K562 (cell line): Measurements from ENCODE around the gene PIK3R2. TPM values are rescaled to one million over a fixed set of nuclear protein-coding genes. Genes with fewer than 3 reads are reported as not detected.

Experiments
- ARID2 ChIP-seq: fragments of 450-650 bp; IDR thresholded peaks from 2 replicates; pipeline ENCODE4 v1.6.1; 2017; ENCODE audit warnings: antibody characterized with exemption, mild to moderate bottlenecking
- E4F1 ChIP-seq: fragments of 250-450 bp; sonication (Bioruptor Pico); IDR thresholded peaks from 2 replicates; pipeline ENCODE4 v1.5.0; 2021; ENCODE audit warnings: mild to moderate bottlenecking, borderline replicate concordance
- EP400 ChIP-seq: fragments of 450-650 bp; IDR thresholded peaks from 2 replicates; pipeline ENCODE4 v1.6.1; 2017; ENCODE audit warnings: antibody characterized with exemption, mild to moderate bottlenecking, moderate library complexity
- ETS1 ChIP-seq: conservative IDR thresholded peaks from 2 replicates; pipeline ENCODE4 v1.6.1; 2011; ENCODE audit warnings: low read depth, mild to moderate bottlenecking, low read length; ENCODE audit not compliant: control insufficient read depth
- FOS ChIP-seq: IDR thresholded peaks from 3 replicates; pipeline ENCODE4 v1.6.1; 2011; ENCODE audit not compliant: insufficient read length; ENCODE audit errors: extremely low read depth
- GATA2 ChIP-seq: sonication (generic); formaldehyde crosslinking; IDR thresholded peaks from 2 replicates; pipeline ENCODE4 v1.4.0; 2020; ENCODE audit warnings: mild to moderate bottlenecking, missing genetic modification reagents
- HDAC2 ChIP-seq: fragments of 450-650 bp; IDR thresholded peaks from 2 replicates; pipeline ENCODE4 v1.6.1; 2016; ENCODE audit warnings: mild to moderate bottlenecking
- KLF10 ChIP-seq: fragments of 250-450 bp; sonication (Bioruptor Pico); IDR thresholded peaks from 2 replicates; pipeline ENCODE4 v1.6.1; 2021; ENCODE audit warnings: matching md5 sums
- NEUROD1 ChIP-seq: fragments of 150-350 bp; IDR thresholded peaks from 2 replicates; pipeline ENCODE4 v1.6.1; 2014; ENCODE audit warnings: borderline replicate concordance, low read length, low read depth; ENCODE audit not compliant: partially characterized antibody
- NR4A1 ChIP-seq, 2 experiments: fragments of 250-450 bp in 1 of 2; fragments of 450-650 bp in 1 of 2; sonication (Bioruptor Pico) in 1 of 2; IDR thresholded peaks; 2 replicates each; pipeline versions ENCODE4 v1.4.0 to v1.6.1; 2016 to 2020; ENCODE audit warnings: mild to moderate bottlenecking in 2 of 2, missing compliant biosample characterization in 1 of 2, missing genetic modification characterization in 1 of 2, moderate library complexity in 1 of 2
- PTBP1 ChIP-seq: fragments of 200-400 bp; formaldehyde crosslinking; IDR thresholded peaks from 2 replicates; pipeline ENCODE4 v1.6.1; 2017; ENCODE audit warnings: low read depth, low read length
- SAP30 ChIP-seq: fragments of 200-600 bp; sonication (generic); IDR thresholded peaks from 2 replicates; pipeline ENCODE4 v1.6.1; 2012; ENCODE audit warnings: borderline replicate concordance, low read depth, mild to moderate bottlenecking, moderate library complexity, low read length, control low read depth, inconsistent platforms; ENCODE audit not compliant: insufficient read depth, poor library complexity, severe bottlenecking
- SMARCE1 ChIP-seq: fragments of 450-650 bp; IDR thresholded peaks from 2 replicates; pipeline ENCODE4 v1.7.1; 2016; ENCODE audit warnings: mild to moderate bottlenecking
- THRB ChIP-seq: fragments of 450-650 bp; formaldehyde crosslinking; conservative IDR thresholded peaks from 2 replicates; pipeline ENCODE4 v1.4.0; 2022; ENCODE audit warnings: mild to moderate bottlenecking, missing genetic modification characterization
- ZMIZ1 ChIP-seq, 2 experiments: fragments of 150-350 bp in 1 of 2; IDR thresholded peaks; 2 replicates each; pipeline ENCODE4 v1.6.1; 2012 to 2016; ENCODE audit warnings: low read depth in 2 of 2, low read length in 2 of 2, mild to moderate bottlenecking in 1 of 2, moderate library complexity in 1 of 2
- ZNF639 ChIP-seq, 2 experiments: fragments of 200-800 bp in 1 of 2; sonication (Bioruptor generic) in 1 of 2; sonication (generic) in 1 of 2; formaldehyde crosslinking in 1 of 2; IDR thresholded peaks in 1 of 2; conservative IDR thresholded peaks in 1 of 2; 2 replicates each; pipeline versions ENCODE4 v1.5.0 to v1.6.1; 2016 to 2020; ENCODE audit warnings: missing compliant biosample characterization in 1 of 2, missing genetic modification characterization in 1 of 2, missing genetic modification reagents in 1 of 2
- polyA plus RNA-seq, 8 experiments: library from polyadenylated mRNA; depleted of rRNA in 4 of 8; stranded (reverse) in 5 of 8; unstranded in 3 of 8; fragments of >200 nt; fragmentation: Nextera tagmentation in 2 of 8; fragmentation: Illumina TruSeq in 1 of 8; extraction: Ambion mirVana in 2 of 8; extraction: Trizol in 1 of 8; gene quantifications; 2 replicates each; pipeline versions ENCODE4 v1.2.1 to v1.2.3, GENCODE V29; 2011 to 2014; ENCODE audit warnings: inconsistent platforms in 1 of 8, missing spikeins in 1 of 8
- total RNA-seq, 7 experiments: library from RNA; depleted of rRNA in 6 of 7; stranded (reverse); fragments of >200 nt in 6 of 7; fragmentation: Illumina TruSeq in 2 of 7; extraction: Trizol in 2 of 7; gene quantifications; 2 replicates each; pipeline versions ENCODE4 v1.2.1 to v1.2.3, GENCODE V29; 2011 to 2021; ENCODE audit warnings: low replicate concordance in 1 of 7

PIK3R2 gene
- total and polyA plus RNA-seq, 9 of the 15 experiments (the other 6 are each of a cell fraction or from before 2014, with no cell fraction given) = 0.39 to 37.9 (median 5.3) TPM

GRCh38 chr19:18156841-18157464, 4.0 kb downstream of the PIK3R2 start (continued):
- TF ChIP-seq ETS1 (peak; percentile 76), KLF10 (no peak), THRB (CRISPR knock-in tag) (no peak), NR4A1 (CRISPR knock-in tag; IDR thresholded peaks at IDR 0.05) (peak; percentile 52; the same call in 1 of the 2 replicates), NR4A1 (tag; IDR thresholded peaks at IDR 0.05) (peak; percentile 72), HDAC2 (no peak; the same call in 1 of the 2 replicates), ZNF639 (CRISPR knock-in tag; conservative IDR thresholded peaks at IDR 0.05 in 1 of 2, IDR thresholded peaks at IDR 0.05 in 1 of 2) (0 out of 4 replicates have a peak, but pooled peaks of 1 of the 2 experiments have one; percentile 31), FOS (no peak), ZMIZ1 (IDR thresholded peaks at IDR 0.05; ENCODE audit: low read depth in 2 of 2, low read length in 2 of 2) (peak in 1 of 2 experiments; percentile 59; a peak in 1 of 4 replicates), ARID2 (no peak), NEUROD1 (peak; percentile 63), SAP30 (peak; percentile 48), GATA2 (peak; percentile 78), PTBP1 (no peak), EP400 (peak; percentile 67), E4F1 (CRISPR knock-in tag) (no peak), SMARCE1 (peak; percentile 90)
